ENCODE data around the gene MALL. TPM values are rescaled to one million over a fixed set of nuclear protein-coding genes. Genes with fewer than 3 reads are reported as not detected.
"Not testable (repeated sequence)": the region's sequence is repeated elsewhere in the genome, so short reads cannot be mapped to it uniquely, and the experiment has no call there.

MALL gene
- total RNA-seq, 4 donors from 2014 or later = 12.6 to 33.3 (median 24.7) TPM

- DNase-seq (ENCODE audit: low spot score in 2 of 2); H3K9me3 ChIP-seq; H3K27ac ChIP-seq; H3K4me1 ChIP-seq; H3K36me3 ChIP-seq; H3K4me3 ChIP-seq; H3K27me3 ChIP-seq: not testable (repeated sequence)
- no CpG with 5 or more reads among the region's 9 CpGs for WGBS, 2 donors
Observed at GRCh38 chr2:110037336-110037735, 78.3 kb downstream of the MALL start.

- not testable (repeated sequence) for H3K9me3 ChIP-seq; H3K27ac ChIP-seq; H3K4me1 ChIP-seq; H3K36me3 ChIP-seq; H3K27me3 ChIP-seq; DNase-seq (ENCODE audit: low spot score in 2 of 2); H3K4me3 ChIP-seq
- WGBS, 2 donors = no CpG with 5 or more reads among the region's 6 CpGs
Observed at GRCh38 chr2:110035384-110035783, 80.2 kb downstream of the MALL start.

GRCh38 chr2:110034935-110035334 lies 80.7 kb downstream of the MALL start:
- not testable (repeated sequence) for H3K27me3 ChIP-seq; H3K4me3 ChIP-seq; H3K9me3 ChIP-seq; H3K36me3 ChIP-seq; H3K27ac ChIP-seq; DNase-seq (ENCODE audit: low spot score in 2 of 2); H3K4me1 ChIP-seq
- 100% methylated on average over 3 of the region's 10 CpGs; no CpG with 5 or more reads in 1 of the 2 donors for WGBS, 2 donors

Small RNAs within 50 kb of the gene (small RNA-seq; reads per million reads assigned to genes)
- not detected for gene MIR4267
- not detected for gene MIR4436B1

Other genes starting within 250 kb of the MALL start
- 1 to 10 TPM; 2.1 to 8.5 (median 7.7) TPM for gene LIMS3, start 217.1 kb downstream of the MALL start, total RNA-seq
- gene NPHP1, start 89.2 kb upstream of the MALL start, total RNA-seq = 1 to 10 TPM; 3.5 to 8.7 (median 5.9) TPM
- gene MTLN, start 96.7 kb upstream of the MALL start, total RNA-seq = 100 to 1,000 TPM; 134 to 261 (median 180) TPM

Measured in tibial nerve (tissue), 4 donors.